Measurements from ENCODE around the gene DOP1A.

The DOP1A gene

GRCh38 chr6:83202031-83202430 is 134.6 kb downstream of the DOP1A start:
- no peak overlapping the region for H3K27ac ChIP-seq (ENCODE audit: low read depth, low read length)
- H4K20me1 ChIP-seq (ENCODE audit: low read depth, low read length) = no peaks in the 10 kb centered on the region
- H3K36me3 ChIP-seq (ENCODE audit: low read length) = no peaks in the 10 kb centered on the region
- no peak overlapping the region for H3K4me3 ChIP-seq (ENCODE audit: insufficient read depth, low read length, poor library complexity, severe bottlenecking)
- H3F3A ChIP-seq (ENCODE audit: insufficient read depth) = no peaks in the 10 kb centered on the region
- H3K4me2 ChIP-seq (ENCODE audit: low read depth, low read length, poor library complexity, severe bottlenecking) = no peak overlapping the region
- TF ChIP-seq CTCF (IDR thresholded peaks at IDR 0.05; ENCODE audit: insufficient read depth, low read length, poor library complexity, severe bottlenecking) (no peak), EZH2phosphoT487 (conservative IDR thresholded peaks at IDR 0.05; ENCODE audit: low read length) (no peak)
- H3K79me2 ChIP-seq (ENCODE audit: insufficient read depth, low read length) = no peaks in the 10 kb centered on the region
- no peaks in the 10 kb centered on the region for H3K9me2 ChIP-seq (replicated peaks; ENCODE audit: insufficient read depth, low read length)
- no peak overlapping the region for H2AFZ ChIP-seq (ENCODE audit: low read depth, low read length, severe bottlenecking)
- no peak overlapping the region for H3K9ac ChIP-seq (ENCODE audit: low read length)
- H3K9me3 ChIP-seq (ENCODE audit: insufficient read depth, low read length) = no peaks in the 10 kb centered on the region
- no peaks in the 10 kb centered on the region for H3K27me3 ChIP-seq (ENCODE audit: low read length)

- no peaks in the 10 kb centered on the region for H3K36me3 ChIP-seq (ENCODE audit: low read length)
- H3K27ac ChIP-seq (ENCODE audit: low read depth, low read length) = no peak overlapping the region
- H3K79me2 ChIP-seq (ENCODE audit: insufficient read depth, low read length) = no peaks in the 10 kb centered on the region
- no peaks in the 10 kb centered on the region for H3K9me2 ChIP-seq (replicated peaks; ENCODE audit: insufficient read depth, low read length)
- H3K27me3 ChIP-seq (ENCODE audit: low read length) = no peaks in the 10 kb centered on the region
- H3K4me3 ChIP-seq (ENCODE audit: insufficient read depth, low read length, poor library complexity, severe bottlenecking) = no peak overlapping the region
- H3K9ac ChIP-seq (ENCODE audit: low read length) = no peak overlapping the region
- H3K4me2 ChIP-seq (ENCODE audit: low read depth, low read length, poor library complexity, severe bottlenecking) = no peak overlapping the region
- H4K20me1 ChIP-seq (ENCODE audit: low read depth, low read length) = no peaks in the 10 kb centered on the region
- H3K9me3 ChIP-seq (ENCODE audit: insufficient read depth, low read length) = no peaks in the 10 kb centered on the region
- no peaks in the 10 kb centered on the region for H3F3A ChIP-seq (ENCODE audit: insufficient read depth)
- TF ChIP-seq EZH2phosphoT487 (conservative IDR thresholded peaks at IDR 0.05; ENCODE audit: low read length) (no peak), CTCF (IDR thresholded peaks at IDR 0.05; ENCODE audit: insufficient read depth, low read length, poor library complexity, severe bottlenecking) (peak; percentile 66)
- H2AFZ ChIP-seq (ENCODE audit: low read depth, low read length, severe bottlenecking) = peak overlapping the region; percentile 35
These were observed 147.9 kb downstream of the DOP1A start for GRCh38 chr6:83215131-83216047.

- Histone ChIP-seq H3K9me3 (ENCODE audit: insufficient read depth, low read length) (no peaks in the 10 kb centered on the region), H3K27ac (ENCODE audit: low read depth, low read length) (no peak overlapping the region), H4K20me1 (ENCODE audit: low read depth, low read length) (no peaks in the 10 kb centered on the region), H3F3A (ENCODE audit: insufficient read depth) (no peaks in the 10 kb centered on the region), H3K4me3 (ENCODE audit: insufficient read depth, low read length, poor library complexity, severe bottlenecking) (no peak overlapping the region), H3K36me3 (ENCODE audit: low read length) (no peaks in the 10 kb centered on the region), H3K4me2 (ENCODE audit: low read depth, low read length, poor library complexity, severe bottlenecking) (no peak overlapping the region), H3K9ac (ENCODE audit: low read length) (no peak overlapping the region), H3K9me2 (replicated peaks; ENCODE audit: insufficient read depth, low read length) (no peaks in the 10 kb centered on the region), H3K27me3 (ENCODE audit: low read length) (no peaks in the 10 kb centered on the region), H3K79me2 (ENCODE audit: insufficient read depth, low read length) (no peaks in the 10 kb centered on the region), H2AFZ (ENCODE audit: low read depth, low read length, severe bottlenecking) (no peak overlapping the region)
- TF ChIP-seq CTCF (IDR thresholded peaks at IDR 0.05; ENCODE audit: insufficient read depth, low read length, poor library complexity, severe bottlenecking) = no peak
- no peak for TF ChIP-seq EZH2phosphoT487 (conservative IDR thresholded peaks at IDR 0.05; ENCODE audit: low read length)
These were observed 149.3 kb downstream of the DOP1A start for GRCh38 chr6:83216806-83217205.
